Stomach (tissue), 4 donors: ENCODE data around the gene PTPRG.

Experiments
- EP300 ChIP-seq: sonication (generic); formaldehyde crosslinking; IDR thresholded peaks from one replicate; pipeline ENCODE4 v1.6.1; 2017; ENCODE audit warnings: antibody characterized with exemption
- POLR2A ChIP-seq, 4 donors: fragments of 450-650 bp; IDR thresholded peaks; one replicate each; pipeline ENCODE4 v1.6.1; 2016; ENCODE audit warnings: antibody characterized with exemption in 4 of 4, control low read depth in 2 of 4, mild to moderate bottlenecking in 1 of 4, moderate library complexity in 1 of 4
- POLR2AphosphoS5 ChIP-seq, 3 donors: sonication (generic); formaldehyde crosslinking; IDR thresholded peaks; one replicate each; pipeline ENCODE4 v1.6.1; 2016; ENCODE audit warnings: antibody characterized with exemption in 3 of 3
- TF ChIP-seq, protein P1 (sequence below), 7 experiments: fragments of 450-650 bp in 4 of 7; fragments of 200-600 bp in 3 of 7; sonication (generic) in 3 of 7; IDR thresholded peaks; one replicate each; pipeline ENCODE4 v1.5.1; 2016 to 2019; ENCODE audit warnings: antibody characterized with exemption in 7 of 7, control low read depth in 2 of 7, mild to moderate bottlenecking in 1 of 7

DNA sequence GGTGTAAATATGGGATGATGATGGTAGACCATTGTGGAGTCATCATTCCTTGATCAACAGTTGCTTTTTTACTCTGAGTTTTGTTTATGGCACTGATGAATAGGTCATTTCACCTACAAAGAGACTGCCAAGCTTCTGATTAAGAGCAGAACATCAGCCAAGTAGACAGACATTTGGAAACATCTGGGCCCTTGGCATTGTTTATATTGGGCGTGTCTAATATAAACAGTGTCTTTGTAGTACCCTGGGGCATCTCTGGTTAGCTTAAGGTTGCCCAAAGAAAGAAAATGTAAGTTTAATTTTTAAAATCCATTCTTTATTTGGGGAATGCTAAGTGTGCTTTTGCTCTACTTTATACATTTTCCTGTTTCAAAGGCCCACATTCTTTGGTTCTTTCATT, 435.0 kb downstream of the PTPRG start:
- TF ChIP-seq POLR2AphosphoS5 (IDR thresholded peaks at IDR 0.05): no peak
- TF ChIP-seq, protein P1, sequence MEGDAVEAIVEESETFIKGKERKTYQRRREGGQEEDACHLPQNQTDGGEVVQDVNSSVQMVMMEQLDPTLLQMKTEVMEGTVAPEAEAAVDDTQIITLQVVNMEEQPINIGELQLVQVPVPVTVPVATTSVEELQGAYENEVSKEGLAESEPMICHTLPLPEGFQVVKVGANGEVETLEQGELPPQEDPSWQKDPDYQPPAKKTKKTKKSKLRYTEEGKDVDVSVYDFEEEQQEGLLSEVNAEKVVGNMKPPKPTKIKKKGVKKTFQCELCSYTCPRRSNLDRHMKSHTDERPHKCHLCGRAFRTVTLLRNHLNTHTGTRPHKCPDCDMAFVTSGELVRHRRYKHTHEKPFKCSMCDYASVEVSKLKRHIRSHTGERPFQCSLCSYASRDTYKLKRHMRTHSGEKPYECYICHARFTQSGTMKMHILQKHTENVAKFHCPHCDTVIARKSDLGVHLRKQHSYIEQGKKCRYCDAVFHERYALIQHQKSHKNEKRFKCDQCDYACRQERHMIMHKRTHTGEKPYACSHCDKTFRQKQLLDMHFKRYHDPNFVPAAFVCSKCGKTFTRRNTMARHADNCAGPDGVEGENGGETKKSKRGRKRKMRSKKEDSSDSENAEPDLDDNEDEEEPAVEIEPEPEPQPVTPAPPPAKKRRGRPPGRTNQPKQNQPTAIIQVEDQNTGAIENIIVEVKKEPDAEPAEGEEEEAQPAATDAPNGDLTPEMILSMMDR (IDR thresholded peaks at IDR 0.05): no peak
- TF ChIP-seq POLR2A (IDR thresholded peaks at IDR 0.05): no peak
- TF ChIP-seq EP300: no peak
